AG04450 (cell line): ENCODE data around the gene KRT26. TPM values are rescaled to one million over a fixed set of nuclear protein-coding genes. Genes with fewer than 3 reads are reported as not detected.

Experiments used
- CTCF ChIA-PET: fragments of 300-600, 350-600 bp; formaldehyde crosslinking; extraction: SDS; loops from one replicate; lab custom pipeline; 2022; ENCODE audit warnings: antibody characterized with exemption, inconsistent platforms; lab: Charles Lee
- POLR2A ChIA-PET: fragments of 350-600 bp; formaldehyde crosslinking; extraction: SDS; loops from one replicate; lab custom pipeline; 2021; ENCODE audit warnings: antibody characterized with exemption, inconsistent platforms; lab: Yijun Ruan, JAX
- DNase-seq: peaks from one replicate; pipeline ENCODE4 v3.0.0-alpha.2; 2011; ENCODE audit warnings: low read depth, low spot score
- H3K27ac ChIP-seq: one replicate; pipeline ENCODE4 v1.5.1; 2012; ENCODE audit warnings: low read depth, low read length, control low read depth
- H3K27me3 ChIP-seq: one replicate; pipeline ENCODE4 v1.6.0; 2012; ENCODE audit warnings: low read length; ENCODE audit not compliant: control insufficient read depth, insufficient read depth
- H3K4me3 ChIP-seq: 2 replicates; pipeline ENCODE4 v1.5.1; 2011; ENCODE audit warnings: mild to moderate bottlenecking, low read depth, low read length, control low read depth
- H3K9me3 ChIP-seq: 2 replicates; pipeline ENCODE4 v1.5.1; 2012; ENCODE audit warnings: low read length; ENCODE audit not compliant: control insufficient read depth, insufficient read depth
- CTCF ChIP-seq: IDR thresholded peaks from 2 replicates; pipeline ENCODE4 v1.5.1; 2011; ENCODE audit warnings: low read depth, low read length, control low read depth, inconsistent platforms
- polyA plus RNA-seq: library from polyadenylated mRNA; depleted of rRNA; stranded (reverse); fragments of >200 nt; gene quantifications from 2 replicates; pipeline ENCODE4 v1.2.3, GENCODE V29; 2011

KRT26 gene
- polyA plus RNA-seq, 1 experiment = not detected

- ChIA-PET CTCF (no interaction called here), POLR2A (no interaction called here)
- H3K27ac ChIP-seq = no peak overlapping the region
- peaks cover 34% of the 10 kb centered on the region for H3K27me3 ChIP-seq
- DNase-seq = no peak
- peaks cover 5% of the 10 kb centered on the region; the same call in 1 of the 2 replicates for H3K9me3 ChIP-seq
- no peak for TF ChIP-seq CTCF
- no peak overlapping the region for H3K4me3 ChIP-seq
Observed at GRCh38 chr17:40778461-40778860, 6.5 kb upstream of the KRT26 start.

- CTCF ChIA-PET = no interaction called here
- Histone ChIP-seq H3K4me3 (no peak overlapping the region), H3K27me3 (peaks cover 34% of the 10 kb centered on the region), H3K27ac (no peak overlapping the region), H3K9me3 (peaks cover 5% of the 10 kb centered on the region; the same call in 1 of the 2 replicates)
- no peak for DNase-seq
- TF ChIP-seq CTCF = no peak
- POLR2A ChIA-PET = no interaction called here
Observed at GRCh38 chr17:40777971-40778370, 6.0 kb upstream of the KRT26 start.

GRCh38 chr17:40777459-40777858 lies 5.5 kb upstream of the KRT26 start:
- peaks cover 5% of the 10 kb centered on the region; the same call in 1 of the 2 replicates for H3K9me3 ChIP-seq
- TF ChIP-seq CTCF = no peak
- H3K27ac ChIP-seq = no peak overlapping the region
- peaks cover 34% of the 10 kb centered on the region for H3K27me3 ChIP-seq
- no peak overlapping the region for H3K4me3 ChIP-seq
- ChIA-PET CTCF (no interaction called here), POLR2A (no interaction called here)
- no peak for DNase-seq

GRCh38 chr17:40775945-40776344 lies 3.9 kb upstream of the KRT26 start:
- no peak for DNase-seq
- CTCF ChIA-PET = interaction anchor here (1.6 kb wide), 1 partner anchor 873 kb away, joined by 4 read pairs; no protein-coding TSS in a partner anchor
- no peak overlapping the region for H3K27ac ChIP-seq
- no peak for TF ChIP-seq CTCF
- no peak overlapping the region for H3K4me3 ChIP-seq
- H3K27me3 ChIP-seq = peaks cover 34% of the 10 kb centered on the region
- POLR2A ChIA-PET = no interaction called here
- H3K9me3 ChIP-seq = peaks cover 5% of the 10 kb centered on the region; the same call in 1 of the 2 replicates

GRCh38 chr17:40765657-40766056 lies 6.3 kb downstream of the KRT26 start:
- CTCF ChIA-PET = no interaction called here
- Histone ChIP-seq H3K27ac (no peak overlapping the region), H3K9me3 (peaks cover 12% of the 10 kb centered on the region; the same call in 1 of the 2 replicates), H3K27me3 (peaks cover 7% of the 10 kb centered on the region), H3K4me3 (no peak overlapping the region)
- POLR2A ChIA-PET = no interaction called here
- DNase-seq = no peak
- TF ChIP-seq CTCF = no peak
